T-helper 2 cell treated with Interferon-gamma antibody and Interleukin-4, amounts not matched to agents 5 μg/mL and 100 μg/mL, for 36 hours (primary cell): ENCODE results near the gene PHLDB2.

Source experiments
- DNase-seq: peaks from one replicate; pipeline ENCODE4 v3.0.0; 2021; ENCODE audit warnings: low spot score
- H3K27ac Mint-ChIP-seq: one replicate; pipeline ENCODE4 v1.8.0; 2021; ENCODE audit warnings: mild to moderate bottlenecking, mixed read lengths
- H3K27me3 Mint-ChIP-seq: one replicate; pipeline ENCODE4 v1.8.0; 2021; ENCODE audit warnings: low read depth, mixed read lengths
- H3K36me3 Mint-ChIP-seq: one replicate; pipeline ENCODE4 v1.8.0; 2021; ENCODE audit warnings: low read depth, mixed read lengths
- H3K4me1 Mint-ChIP-seq: one replicate; pipeline ENCODE4 v1.8.0; 2021; ENCODE audit warnings: low read depth, mixed read lengths
- H3K4me3 Mint-ChIP-seq: one replicate; pipeline ENCODE4 v1.8.0; 2022; ENCODE audit warnings: mild to moderate bottlenecking, moderate library complexity, mixed read lengths
- H3K9me3 Mint-ChIP-seq: one replicate; pipeline ENCODE4 v1.8.0; 2021; ENCODE audit warnings: mixed read lengths

Gene PHLDB2

GRCh38 chr3:111955876-111956275, 96.8 kb downstream of the PHLDB2 start:
- H3K9me3 Mint-ChIP-seq = no peaks in the 10 kb centered on the region
- peaks cover 9% of the 10 kb centered on the region for H3K27me3 Mint-ChIP-seq
- H3K27ac Mint-ChIP-seq = no peak overlapping the region
- H3K36me3 Mint-ChIP-seq = no peaks in the 10 kb centered on the region
- H3K4me3 Mint-ChIP-seq = no peak overlapping the region
- H3K4me1 Mint-ChIP-seq = no peaks in the 10 kb centered on the region
- DNase-seq = no peak

GRCh38 chr3:111956449-111956848, 97.4 kb downstream of the PHLDB2 start:
- Mint-ChIP-seq H3K4me3 (no peak overlapping the region), H3K36me3 (no peaks in the 10 kb centered on the region), H3K4me1 (no peaks in the 10 kb centered on the region), H3K27me3 (peaks cover 8% of the 10 kb centered on the region), H3K27ac (no peak overlapping the region), H3K9me3 (no peaks in the 10 kb centered on the region)
- DNase-seq = no peak

GRCh38 chr3:111956995-111957734, 98.1 kb downstream of the PHLDB2 start:
- no peaks in the 10 kb centered on the region for H3K4me1 Mint-ChIP-seq
- H3K9me3 Mint-ChIP-seq = no peaks in the 10 kb centered on the region
- H3K27ac Mint-ChIP-seq = no peak overlapping the region
- no peak for DNase-seq
- H3K4me3 Mint-ChIP-seq = no peak overlapping the region
- no peaks in the 10 kb centered on the region for H3K36me3 Mint-ChIP-seq
- H3K27me3 Mint-ChIP-seq = peaks cover 6% of the 10 kb centered on the region

- Mint-ChIP-seq H3K36me3 (no peaks in the 10 kb centered on the region), H3K27ac (no peak overlapping the region), H3K9me3 (no peaks in the 10 kb centered on the region), H3K27me3 (peaks cover 4% of the 10 kb centered on the region), H3K4me1 (no peaks in the 10 kb centered on the region), H3K4me3 (no peak overlapping the region)
- DNase-seq = no peak
Measured at GRCh38 chr3:111961461-111962164, 102.5 kb downstream of the PHLDB2 start.

- Mint-ChIP-seq H3K36me3 (no peaks in the 10 kb centered on the region), H3K4me1 (peaks cover 3% of the 10 kb centered on the region), H3K9me3 (no peaks in the 10 kb centered on the region), H3K27ac (no peak overlapping the region), H3K4me3 (no peak overlapping the region), H3K27me3 (no peaks in the 10 kb centered on the region)
- DNase-seq = no peak
Measured at GRCh38 chr3:111963424-111963823, 104.4 kb downstream of the PHLDB2 start.

- H3K27me3 Mint-ChIP-seq = no peaks in the 10 kb centered on the region
- H3K4me3 Mint-ChIP-seq = no peak overlapping the region
- no peak for DNase-seq
- no peaks in the 10 kb centered on the region for H3K9me3 Mint-ChIP-seq
- no peaks in the 10 kb centered on the region for H3K36me3 Mint-ChIP-seq
- H3K27ac Mint-ChIP-seq = no peak overlapping the region
- peaks cover 3% of the 10 kb centered on the region for H3K4me1 Mint-ChIP-seq
Measured at GRCh38 chr3:111965484-111965883, 106.4 kb downstream of the PHLDB2 start.

- peaks cover 3% of the 10 kb centered on the region for H3K4me1 Mint-ChIP-seq
- H3K27ac Mint-ChIP-seq = no peak overlapping the region
- no peak for DNase-seq
- H3K4me3 Mint-ChIP-seq = no peak overlapping the region
- no peaks in the 10 kb centered on the region for H3K9me3 Mint-ChIP-seq
- no peaks in the 10 kb centered on the region for H3K36me3 Mint-ChIP-seq
- no peaks in the 10 kb centered on the region for H3K27me3 Mint-ChIP-seq
Measured at GRCh38 chr3:111967068-111967467, 108.0 kb downstream of the PHLDB2 start.

GRCh38 chr3:111967651-111968274, 108.7 kb downstream of the PHLDB2 start:
- H3K36me3 Mint-ChIP-seq = no peaks in the 10 kb centered on the region
- no peak overlapping the region for H3K27ac Mint-ChIP-seq
- H3K9me3 Mint-ChIP-seq = no peaks in the 10 kb centered on the region
- peaks cover 3% of the 10 kb centered on the region for H3K4me1 Mint-ChIP-seq
- no peaks in the 10 kb centered on the region for H3K27me3 Mint-ChIP-seq
- DNase-seq = peak; percentile 69
- no peak overlapping the region for H3K4me3 Mint-ChIP-seq

- Mint-ChIP-seq H3K9me3 (no peaks in the 10 kb centered on the region), H3K4me1 (peaks cover 3% of the 10 kb centered on the region), H3K36me3 (no peaks in the 10 kb centered on the region), H3K4me3 (no peak overlapping the region), H3K27ac (no peak overlapping the region), H3K27me3 (peaks cover 3% of the 10 kb centered on the region)
- no peak for DNase-seq
Measured at GRCh38 chr3:111968319-111969054, 109.4 kb downstream of the PHLDB2 start.

- Mint-ChIP-seq H3K9me3 (no peaks in the 10 kb centered on the region), H3K36me3 (no peaks in the 10 kb centered on the region), H3K4me1 (peaks cover 3% of the 10 kb centered on the region), H3K27me3 (peaks cover 10% of the 10 kb centered on the region), H3K27ac (no peak overlapping the region), H3K4me3 (no peak overlapping the region)
- DNase-seq = no peak
Measured at GRCh38 chr3:111970376-111970775, 111.3 kb downstream of the PHLDB2 start.

GRCh38 chr3:111971533-111972130, 112.6 kb downstream of the PHLDB2 start:
- H3K27ac Mint-ChIP-seq = no peak overlapping the region
- no peak for DNase-seq
- peaks cover 3% of the 10 kb centered on the region for H3K4me1 Mint-ChIP-seq
- no peaks in the 10 kb centered on the region for H3K9me3 Mint-ChIP-seq
- no peaks in the 10 kb centered on the region for H3K36me3 Mint-ChIP-seq
- H3K4me3 Mint-ChIP-seq = no peak overlapping the region
- H3K27me3 Mint-ChIP-seq = peaks cover 17% of the 10 kb centered on the region

GRCh38 chr3:111972891-111973290, 113.8 kb downstream of the PHLDB2 start:
- Mint-ChIP-seq H3K36me3 (no peaks in the 10 kb centered on the region), H3K4me1 (peaks cover 1% of the 10 kb centered on the region), H3K27me3 (peaks cover 19% of the 10 kb centered on the region), H3K27ac (no peak overlapping the region), H3K9me3 (no peaks in the 10 kb centered on the region), H3K4me3 (no peak overlapping the region)
- no peak for DNase-seq

GRCh38 chr3:111975131-111975530, 116.1 kb downstream of the PHLDB2 start:
- Mint-ChIP-seq H3K4me1 (peaks cover 12% of the 10 kb centered on the region), H3K27me3 (peaks cover 19% of the 10 kb centered on the region), H3K4me3 (no peak overlapping the region), H3K9me3 (no peaks in the 10 kb centered on the region), H3K27ac (no peak overlapping the region), H3K36me3 (peaks cover 2% of the 10 kb centered on the region)
- DNase-seq = no peak
